Left kidney (tissue), 2 donors: Measurements from ENCODE around the gene MEX3B. TPM values are rescaled to one million over a fixed set of nuclear protein-coding genes. Genes with fewer than 3 reads are reported as not detected.
A peak's percentile ranks its signal among the peaks of the same experiment; 100 is the strongest.
"Not testable (repeated sequence)": the region's sequence is repeated elsewhere in the genome, so short reads cannot be mapped to it uniquely, and the experiment has no call there.

Source experiments
- DNase-seq: peaks from one replicate; pipeline ENCODE4 v3.0.0-alpha.2; 2013
- polyA plus RNA-seq: library from polyadenylated mRNA; unstranded; fragments of 120-200 nt; gene quantifications from one replicate; pipeline ENCODE4 v1.2.1, GENCODE V29; 2013; ENCODE audit not compliant: insufficient read length

Gene MEX3B
- polyA plus RNA-seq, 1 donor, result 11.1 TPM

DNA sequence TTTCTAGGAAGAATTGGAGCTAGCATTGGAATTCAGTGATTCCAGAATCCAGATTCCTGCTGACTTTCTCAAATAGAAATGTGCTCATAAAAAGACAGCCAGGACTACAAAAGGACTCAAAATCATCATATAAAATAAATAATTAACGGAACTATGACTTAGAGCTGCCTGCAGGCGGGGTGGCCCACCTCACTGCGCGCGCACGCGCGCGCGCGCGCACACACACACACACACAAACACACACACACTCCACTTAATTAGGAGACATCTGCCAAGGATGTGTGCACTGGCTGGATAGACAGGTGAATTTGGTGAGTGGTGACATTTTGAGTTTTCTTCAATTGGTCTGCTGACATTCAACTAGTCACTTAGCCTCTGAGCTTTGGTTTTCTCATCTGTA, 6.9 kb upstream of the MEX3B start:
- DNase-seq, result no peak

DNA sequence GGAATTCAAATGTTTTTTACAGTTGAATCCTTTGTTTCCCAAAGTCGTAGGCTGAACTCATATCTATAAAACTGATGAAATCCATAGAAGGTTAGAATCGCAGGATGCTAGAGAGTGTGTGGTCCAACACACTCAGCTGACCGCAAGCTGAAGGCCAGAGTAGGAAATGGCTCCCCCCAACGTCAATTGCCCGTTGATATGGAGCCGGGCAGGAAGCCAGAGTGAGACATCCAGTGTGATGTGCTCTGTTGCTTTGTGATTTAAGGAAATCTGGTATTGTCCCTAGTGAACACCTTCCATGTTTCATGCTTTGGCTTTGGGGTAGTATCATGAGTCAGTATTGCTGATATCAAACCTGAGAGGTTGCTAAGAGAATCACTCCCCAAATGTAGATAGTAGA, 5.8 kb upstream of the MEX3B start:
- no peak for DNase-seq

DNA sequence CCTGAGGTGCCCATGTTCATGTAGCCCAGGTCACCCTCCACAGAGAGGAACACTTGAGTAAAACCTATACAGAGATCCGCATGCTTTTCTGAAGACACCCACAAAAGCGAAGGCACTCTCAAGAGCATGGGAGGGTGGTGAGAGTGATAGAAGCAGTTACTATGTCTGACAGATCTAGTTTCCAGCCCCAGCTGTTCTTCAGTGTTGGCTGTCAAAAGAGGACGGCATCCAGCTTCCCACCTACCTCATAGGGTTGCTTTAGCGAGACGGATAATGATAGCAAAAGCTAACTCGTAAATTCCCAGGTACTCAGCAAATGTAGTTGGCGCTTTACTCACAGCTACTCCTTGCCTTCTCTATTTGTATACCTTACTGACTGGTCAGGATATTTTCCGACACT, 3.0 kb upstream of the MEX3B start:
- DNase-seq, result no peak

DNA sequence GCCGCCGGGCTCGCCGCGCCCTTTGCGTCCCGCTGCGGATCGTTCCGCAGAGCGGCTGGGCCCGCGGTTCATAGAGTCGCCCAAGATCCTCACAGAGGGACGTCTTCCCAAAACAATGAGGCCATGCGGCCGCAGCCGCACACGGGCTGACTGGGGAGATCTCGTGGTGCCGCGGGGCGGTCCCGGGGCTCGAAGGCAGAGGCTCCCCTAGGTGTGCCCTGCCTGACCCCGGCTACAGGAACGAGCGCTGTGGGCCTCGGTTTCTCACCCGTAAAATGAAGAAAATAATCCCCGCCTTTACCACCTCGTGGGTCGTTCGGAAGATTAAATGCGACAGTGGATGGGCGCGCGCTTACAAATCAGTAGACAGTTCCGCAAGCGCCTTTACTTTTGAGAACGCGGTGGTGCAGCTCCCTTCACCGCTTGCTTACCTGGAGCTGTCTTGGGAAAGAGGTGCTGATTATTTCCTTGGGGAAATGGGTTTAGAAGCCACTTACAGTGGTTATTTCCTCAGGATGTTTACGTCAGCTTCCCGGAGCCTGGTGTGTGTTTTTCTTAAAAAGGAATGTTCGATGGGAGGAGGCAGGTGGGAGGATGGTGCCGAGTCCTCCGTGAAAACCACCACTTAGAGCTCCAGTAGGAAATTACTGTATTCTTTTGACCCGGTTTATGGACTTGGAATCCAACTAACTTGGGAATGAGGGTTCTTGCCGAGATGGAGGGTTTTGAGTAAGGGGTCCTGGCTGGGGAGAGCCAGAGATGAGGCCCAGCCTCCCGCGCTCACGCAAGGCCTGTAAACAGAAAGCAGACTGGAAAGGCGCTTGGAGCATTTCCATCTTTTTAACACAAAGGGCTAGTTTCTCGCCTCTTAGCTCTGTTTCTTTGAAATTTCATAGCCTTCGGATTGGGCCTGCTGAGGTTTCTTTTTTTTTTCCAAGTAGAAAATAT, 1.9 kb upstream of the MEX3B start:
- peak; percentile 53 for DNase-seq

DNA sequence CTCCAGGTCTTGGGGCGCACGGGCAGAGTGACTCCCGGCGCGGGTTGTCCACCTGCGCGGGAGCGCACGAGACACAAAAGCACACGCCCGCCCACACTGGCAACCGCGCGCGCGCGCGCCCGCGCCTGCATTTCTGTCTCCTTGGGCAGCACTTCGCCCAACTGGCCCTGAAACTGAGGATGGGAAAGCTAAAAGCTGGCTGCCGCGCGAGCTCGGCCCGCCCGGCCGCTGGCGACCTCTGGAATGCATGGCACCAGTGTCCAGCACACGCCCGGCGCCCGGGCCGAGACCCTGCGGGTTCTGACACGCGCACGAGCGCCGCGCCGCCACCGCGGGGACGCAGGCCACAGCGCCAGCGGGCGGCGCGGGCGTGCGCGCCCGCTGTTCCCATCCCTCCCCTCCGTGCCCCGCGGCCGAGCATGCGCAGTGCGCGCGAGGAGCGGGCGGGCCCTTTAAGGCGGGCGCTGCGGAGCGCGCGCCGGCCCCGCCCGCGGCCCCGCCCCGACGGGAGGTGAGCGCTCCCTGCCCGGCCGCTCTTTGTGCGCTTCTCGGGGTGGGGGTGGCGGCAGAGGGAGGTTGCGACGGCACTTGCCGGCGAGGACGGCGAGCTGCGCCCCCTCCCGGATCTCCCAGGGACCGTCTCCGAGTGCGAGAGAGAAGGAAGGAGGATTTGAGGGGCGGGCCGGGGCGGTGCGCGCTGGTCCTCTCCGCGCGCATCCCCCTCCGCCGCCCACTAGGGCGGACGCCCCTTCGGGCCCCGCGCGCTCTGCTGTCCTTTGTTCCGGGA, 1.0 kb upstream of the MEX3B start:
- peak; percentile 93 for DNase-seq

DNA sequence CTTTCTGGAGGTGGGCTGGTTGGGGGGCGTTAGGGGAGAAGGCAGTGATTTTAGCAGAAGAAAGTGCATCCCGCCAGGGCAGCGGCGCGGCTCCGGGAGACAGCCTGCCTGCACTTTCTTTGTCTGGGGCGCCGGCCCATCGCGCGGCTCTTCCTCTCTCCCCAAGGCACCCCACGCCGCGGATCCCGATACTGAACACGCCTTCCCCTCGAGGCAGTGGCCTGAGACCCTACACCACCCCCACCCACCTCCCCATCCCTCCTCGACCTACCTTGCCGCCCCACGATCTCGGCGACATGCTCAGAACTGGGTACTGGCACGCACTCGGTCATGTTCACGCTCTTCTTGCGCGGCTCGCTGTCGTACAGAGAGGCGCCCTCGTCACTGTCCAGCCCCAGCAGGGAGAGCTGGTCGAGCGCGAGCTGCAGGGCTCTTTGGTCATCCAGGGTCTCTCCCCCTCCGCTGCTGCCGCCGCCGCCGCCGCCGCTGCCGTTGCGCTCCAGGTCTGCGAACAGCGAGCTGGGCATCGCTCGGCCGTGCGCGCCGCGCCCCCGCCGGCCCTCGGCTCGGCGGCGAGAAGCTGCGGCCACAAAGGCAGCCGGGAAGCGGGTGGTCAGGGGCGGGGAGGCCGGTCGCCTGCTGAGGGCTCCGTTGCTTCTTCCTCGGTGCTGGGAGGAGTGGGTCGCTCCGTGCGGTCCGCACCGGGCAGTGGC, 483 bp downstream of the MEX3B start:
- DNase-seq, result no peak

DNA sequence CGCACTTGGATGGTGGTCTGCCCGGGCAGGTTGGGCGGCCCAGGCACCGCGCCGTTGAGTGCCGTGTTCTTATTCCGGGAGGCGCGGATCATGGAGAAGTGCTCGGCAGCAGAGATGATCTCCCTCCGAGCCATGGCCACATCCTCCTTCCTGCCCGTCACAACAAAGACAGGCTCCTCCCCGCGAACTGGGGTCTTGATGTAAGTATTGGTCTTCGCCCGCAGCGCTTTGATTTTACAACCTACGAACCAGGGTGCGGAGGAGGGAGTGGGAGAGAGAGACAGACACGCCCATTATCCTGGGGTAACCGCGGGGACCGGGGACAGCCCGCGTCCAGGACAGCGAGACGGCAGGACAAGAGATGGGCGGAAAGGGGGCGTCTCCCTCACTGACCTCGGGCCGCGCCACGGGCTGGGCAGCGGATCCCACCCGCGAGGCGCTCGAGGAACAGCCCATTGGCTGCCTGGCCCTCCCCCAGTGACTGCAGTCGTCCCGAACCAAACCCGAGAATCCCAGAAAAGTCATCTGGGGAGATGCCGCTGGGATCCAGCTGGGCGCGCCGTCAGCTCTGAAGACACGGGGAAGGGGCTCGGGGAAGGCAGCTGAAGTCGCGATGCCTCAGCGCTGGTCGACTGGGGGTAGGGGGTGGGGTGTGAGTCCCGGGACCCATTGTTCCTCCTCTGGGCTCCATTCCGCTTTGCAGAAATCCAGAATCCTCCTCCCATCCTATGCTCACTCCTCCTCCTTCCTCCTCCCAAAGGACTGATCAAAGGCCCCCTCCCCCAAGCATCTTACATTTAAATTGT, 1.2 kb downstream of the MEX3B start:
- peak; percentile 70 for DNase-seq

DNA sequence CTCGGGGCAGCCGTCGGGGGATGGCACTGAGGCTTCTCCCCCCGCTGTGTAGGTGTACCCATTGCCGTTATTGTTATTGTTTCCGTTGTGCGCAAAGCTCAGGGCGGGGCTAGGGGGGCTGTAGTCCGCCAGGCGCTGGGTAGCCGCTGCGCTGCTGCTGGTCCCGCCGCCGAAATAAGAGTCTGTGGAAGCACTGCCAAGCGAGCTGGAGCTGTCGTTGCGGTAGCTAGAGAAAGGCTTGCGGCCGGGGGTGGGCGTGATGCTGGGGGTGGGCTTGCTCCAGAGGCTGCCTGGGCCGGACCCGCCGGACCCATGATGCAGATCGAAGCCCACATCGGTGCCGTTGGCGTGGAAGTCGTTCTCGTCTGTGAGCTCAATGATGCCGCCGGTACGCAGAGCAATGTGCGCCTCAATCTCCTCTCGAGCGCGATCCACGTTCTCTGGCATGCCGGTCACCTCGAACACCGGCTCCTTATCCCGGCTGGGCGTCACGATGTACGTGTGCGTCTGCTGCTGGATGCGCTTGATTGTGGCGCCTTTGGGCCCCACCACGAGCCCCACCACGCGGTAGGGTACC, 1.9 kb downstream of the MEX3B start:
- DNase-seq, result no peak

DNA sequence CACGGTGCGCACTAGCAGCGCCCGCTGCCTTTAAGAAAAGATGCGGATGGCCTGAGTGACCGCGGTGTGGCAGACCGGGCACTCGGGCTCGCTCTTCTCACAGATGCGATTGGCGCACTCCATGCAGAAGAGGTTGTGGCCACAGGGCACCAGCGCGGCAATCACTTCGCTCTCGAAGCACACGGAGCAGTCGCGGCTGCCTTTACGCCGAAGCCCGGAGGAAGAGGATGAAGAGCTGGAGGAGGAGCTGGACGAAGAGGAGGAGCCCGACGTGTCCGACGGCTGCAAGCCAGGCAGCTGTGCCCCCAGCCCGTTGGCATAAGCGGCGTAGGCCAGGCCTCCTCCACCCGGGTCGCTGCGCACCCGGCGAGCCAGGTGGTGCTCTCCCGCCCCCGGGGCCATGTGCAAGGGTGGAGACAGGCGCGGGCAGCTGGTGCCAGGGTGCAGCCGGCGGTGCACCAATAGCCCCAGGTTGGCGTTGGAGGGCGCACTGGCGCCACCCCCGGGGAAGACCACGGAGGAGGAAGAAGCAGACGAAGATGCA, 2.6 kb downstream of the MEX3B start:
- peak; percentile 36 for DNase-seq

DNA sequence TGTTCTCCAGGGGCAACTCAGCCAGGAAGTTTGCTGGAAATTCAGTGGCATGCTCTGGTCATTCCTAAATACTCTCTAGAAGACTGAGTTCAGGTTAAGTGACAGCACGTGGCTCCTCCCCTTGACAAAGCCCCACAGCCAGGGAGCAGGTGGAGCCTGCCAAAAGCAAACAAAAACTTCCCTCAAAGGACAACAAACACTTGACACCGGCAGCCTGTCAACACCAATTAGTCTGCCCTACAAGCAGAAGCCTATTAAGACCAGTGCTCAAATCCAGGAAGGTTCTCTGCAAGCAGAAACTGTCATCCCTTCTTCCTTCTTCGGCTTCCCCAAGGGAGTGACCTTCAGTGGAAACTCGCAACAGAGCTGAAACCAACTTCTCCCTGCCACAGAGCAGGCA, 5.0 kb downstream of the MEX3B start:
- DNase-seq, result no peak

DNA sequence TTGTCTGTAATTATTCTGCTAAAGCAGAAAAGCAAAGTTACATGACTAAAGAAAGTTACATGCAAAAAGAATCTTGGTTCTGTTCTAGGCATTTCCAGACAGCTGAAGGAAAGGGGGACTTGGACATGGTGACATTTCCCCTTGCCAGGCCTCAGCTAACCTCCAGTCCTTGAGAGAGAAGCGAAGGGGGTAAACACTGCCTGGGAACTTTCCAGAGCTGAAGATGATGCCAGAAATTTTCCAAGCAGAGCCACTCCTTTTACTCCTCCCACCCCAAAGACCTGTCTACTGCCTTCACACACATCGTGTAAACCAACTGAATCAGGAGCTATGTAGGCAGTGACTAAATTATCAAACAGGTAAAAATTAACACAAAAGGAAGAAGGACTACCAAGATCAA, 5.4 kb downstream of the MEX3B start:
- no peak for DNase-seq

DNA sequence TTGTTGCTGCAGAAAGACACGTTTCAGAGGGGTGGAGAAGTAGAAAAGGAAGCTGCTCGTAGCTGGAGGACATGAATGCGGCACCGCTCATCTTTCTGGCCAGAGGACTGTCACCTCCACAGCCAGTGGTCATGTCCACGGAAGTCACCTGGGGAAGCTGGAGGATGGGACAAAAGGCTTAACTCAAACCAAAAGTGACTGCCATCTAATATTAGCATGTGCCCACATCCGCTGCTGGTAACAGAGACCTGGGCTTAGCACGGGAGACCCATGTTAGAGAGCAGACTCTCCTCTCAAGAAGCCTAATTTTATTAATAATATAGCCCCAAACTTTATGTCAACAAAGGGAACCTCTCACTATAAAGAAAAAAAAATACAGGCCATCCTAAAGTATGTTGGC, 5.9 kb downstream of the MEX3B start:
- no peak for DNase-seq

DNA sequence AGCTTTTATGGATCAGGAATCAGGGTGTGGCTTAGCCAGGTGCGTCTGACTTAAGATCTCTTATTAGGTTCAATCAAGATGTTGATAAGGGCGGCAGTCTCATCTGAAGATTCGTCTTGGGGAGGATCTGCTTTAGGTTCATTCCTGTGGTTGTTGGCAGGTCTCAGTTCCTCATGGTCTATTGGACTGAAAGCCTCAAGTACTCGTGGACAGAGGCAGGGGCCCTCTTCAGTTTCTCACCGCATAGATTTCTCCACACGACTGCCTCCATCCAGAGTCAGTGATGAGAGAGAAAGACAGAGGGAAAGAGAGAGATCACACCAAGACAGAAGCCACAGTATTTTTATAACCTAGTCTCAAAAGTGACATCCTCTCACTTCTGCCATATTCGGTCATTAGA, 9.4 kb downstream of the MEX3B start:
- DNase-seq, result no peak

DNA sequence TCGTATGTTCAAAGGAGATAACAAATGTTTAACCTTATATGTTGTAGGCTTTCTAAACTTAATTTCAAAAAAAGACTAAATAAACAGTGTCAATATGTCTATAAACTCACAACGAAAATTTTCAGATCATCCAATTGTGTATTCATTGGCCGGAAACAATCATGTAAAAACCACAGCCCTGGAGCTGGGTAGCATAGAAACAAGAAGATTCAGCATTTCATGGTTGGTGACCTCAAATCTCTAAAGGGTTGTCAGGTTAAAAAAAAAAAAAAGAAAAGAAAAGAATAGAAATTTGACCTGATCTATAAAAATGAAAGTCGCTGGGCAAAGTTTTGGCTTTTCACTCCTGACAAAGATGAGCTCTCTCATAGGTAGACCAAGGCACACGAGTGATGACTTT, 13.9 kb downstream of the MEX3B start:
- no peak for DNase-seq

DNA sequence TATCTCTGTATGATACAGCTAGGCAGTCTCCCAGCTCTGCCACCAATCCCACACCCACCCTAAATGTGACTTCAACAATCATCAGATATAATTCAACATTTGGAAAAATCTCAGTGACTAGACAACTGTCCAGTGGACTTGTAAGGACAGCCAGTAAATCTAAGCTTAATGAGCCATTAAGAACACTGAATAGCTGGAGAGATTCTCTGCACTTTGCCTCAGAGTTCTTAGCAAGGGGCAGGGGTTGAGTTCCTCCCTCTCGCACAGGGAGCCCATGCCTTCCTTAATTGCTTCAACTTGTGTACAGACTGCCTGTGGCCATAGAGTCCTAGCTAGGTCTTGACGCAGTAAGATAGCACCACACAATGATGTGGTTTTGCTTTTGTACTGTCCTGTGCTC, 15.6 kb downstream of the MEX3B start:
- DNase-seq, result peak; percentile 48

DNA sequence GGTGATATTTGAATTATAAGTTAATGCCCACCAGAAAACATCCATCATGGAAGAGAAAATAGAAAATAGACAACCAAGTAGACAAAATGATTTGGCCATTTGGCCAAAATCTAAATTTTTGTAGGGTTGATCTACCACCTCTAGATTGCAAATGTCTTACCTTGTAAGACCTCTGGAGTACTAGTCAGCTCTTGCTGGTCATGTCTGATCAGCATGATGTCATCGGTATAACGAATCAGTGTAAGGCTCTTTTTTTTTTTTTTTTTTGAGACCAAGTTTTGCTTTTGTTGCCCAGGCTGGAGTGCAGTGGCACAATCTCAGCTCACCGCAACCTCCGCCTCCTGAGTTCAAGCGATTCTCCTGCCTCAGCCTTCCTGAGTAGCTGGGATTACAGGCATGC, 17.7 kb downstream of the MEX3B start:
- not testable (repeated sequence) for DNase-seq

DNA sequence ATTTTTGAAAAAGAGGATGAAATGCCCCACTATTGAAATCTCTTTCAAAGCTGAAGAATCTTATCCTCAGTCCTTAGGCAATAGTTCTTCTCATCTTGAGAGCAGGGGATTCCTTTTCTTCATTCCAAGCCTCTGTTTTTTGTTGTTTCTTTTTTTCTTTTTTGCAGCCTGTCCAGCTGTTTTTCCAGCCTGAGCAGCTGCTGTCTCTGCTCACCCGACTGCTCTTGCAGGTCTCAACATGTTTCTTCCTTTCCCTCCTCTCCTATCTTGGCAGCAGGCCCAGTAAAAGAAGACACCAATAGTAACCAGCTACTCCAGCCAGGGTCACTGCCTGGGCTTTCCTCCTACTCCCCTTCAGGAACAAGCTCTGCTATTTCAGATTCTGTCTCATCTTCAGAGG, 23.8 kb downstream of the MEX3B start:
- peak; percentile 28 for DNase-seq

DNA sequence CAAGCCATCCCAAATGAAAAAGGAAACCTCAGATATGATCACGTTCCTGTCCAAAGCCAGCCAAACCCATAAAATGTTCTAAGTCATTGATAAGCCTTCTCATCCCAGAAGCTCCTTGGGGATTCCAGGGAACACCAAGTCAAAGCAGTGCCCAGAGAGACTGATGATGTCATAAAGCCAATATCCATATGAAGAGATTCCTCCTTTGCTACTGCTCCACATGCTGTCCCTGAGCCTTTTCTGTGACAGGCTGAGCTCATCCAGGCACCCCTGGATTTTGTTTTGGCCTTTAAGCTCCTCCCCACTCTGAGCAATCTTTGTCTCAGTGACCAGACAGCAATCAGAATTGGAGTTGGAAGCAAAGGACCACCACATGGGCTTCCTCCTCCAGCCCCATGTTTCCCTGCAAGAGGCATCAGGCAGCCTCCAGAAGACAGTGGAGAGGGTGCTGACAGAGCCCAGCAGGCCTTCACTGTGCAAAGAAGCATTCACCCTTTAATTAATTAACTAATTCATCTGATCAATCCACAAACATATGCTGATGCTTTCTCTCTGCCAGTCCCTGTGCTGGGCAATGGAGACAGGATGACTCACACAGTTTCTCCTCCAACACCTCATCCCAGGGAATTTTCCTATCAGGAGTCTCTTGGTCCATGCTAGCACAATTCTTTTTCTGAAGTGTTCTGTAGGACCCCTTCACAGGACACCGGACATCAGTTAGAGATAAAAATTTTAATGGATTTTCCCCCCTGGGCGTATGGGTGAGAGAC, 25.0 kb downstream of the MEX3B start:
- DNase-seq, result no peak

DNA sequence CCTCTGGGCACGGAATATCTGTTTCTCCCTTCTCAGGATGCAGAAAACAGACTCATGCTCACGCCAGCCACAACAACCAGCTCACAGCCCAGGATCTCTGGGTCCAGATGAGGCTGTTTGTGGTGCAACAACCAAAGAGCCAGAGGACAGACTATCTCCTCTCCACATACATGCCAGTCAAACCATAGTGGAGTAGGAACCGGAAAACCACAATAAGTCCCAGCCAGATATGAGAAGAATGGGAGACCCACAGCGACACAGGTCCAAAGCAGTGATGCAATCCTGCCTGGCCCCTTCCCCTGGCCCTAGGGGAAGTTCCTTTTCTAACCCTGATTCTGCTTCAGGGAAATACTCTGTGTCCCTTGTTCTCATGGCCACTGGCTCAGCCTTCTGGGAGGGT, 27.6 kb downstream of the MEX3B start:
- no peak for DNase-seq

DNA sequence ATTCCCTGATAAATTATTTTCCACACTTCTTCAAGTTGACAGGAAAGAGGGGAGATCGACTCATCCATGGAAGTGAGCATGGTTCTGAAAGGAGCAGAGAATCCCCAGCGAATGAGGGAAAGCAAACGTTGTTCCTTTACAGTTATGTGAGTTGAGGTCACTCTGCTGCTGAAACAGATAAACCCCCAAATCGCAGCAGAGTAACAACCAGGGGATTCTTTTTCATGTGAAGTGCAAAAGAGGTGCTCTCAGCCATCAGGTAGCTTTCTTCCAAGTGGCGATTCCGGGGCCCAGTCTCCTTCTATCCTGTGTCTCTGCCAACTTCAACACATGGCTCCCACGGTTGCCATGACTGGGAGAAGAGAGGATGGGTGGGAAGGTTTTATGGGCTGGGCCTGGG, 28.2 kb downstream of the MEX3B start:
- DNase-seq, result no peak
